ENCODE measurements around the gene IL7R. TPM values are rescaled to one million over a fixed set of nuclear protein-coding genes. Genes with fewer than 3 reads are reported as not detected.

Gene IL7R
- total and polyA plus RNA-seq, 2 donors (not counting 3 experiments of a cell fraction or from before 2014, with no cell fraction given): 1.0 to 1.2 TPM

GRCh38 chr5:35902046-35902672 lies 45.5 kb downstream of the IL7R start:
- no peaks in the 10 kb centered on the region for H3K4me1 ChIP-seq (ENCODE audit: control insufficient read depth, extremely low read depth, insufficient read depth, low read length)
- DNase-seq (ENCODE audit: low read depth, low spot score) (no peak), FAIRE-seq (no peak)
- ChIA-PET CTCF (interaction anchor here (1.1 kb wide), 1 partner anchor 23 kb away, joined by 3 read pairs; no protein-coding TSS in a partner anchor), POLR2A (no interaction called here)
- H3K79me2 ChIP-seq (ENCODE audit: control insufficient read depth, insufficient read depth, low read length): no peaks in the 10 kb centered on the region
- no peak for TF ChIP-seq CTCF (IDR thresholded peaks at IDR 0.05; ENCODE audit: extremely low read depth in 1 of 2, insufficient read depth in 1 of 2, low read depth in 1 of 2, low read length in 2 of 2)
- TF ChIP-seq POLR2A (IDR thresholded peaks at IDR 0.05; ENCODE audit: low read depth, low read length): no peak
- TF ChIP-seq MYC (IDR thresholded peaks at IDR 0.05; ENCODE audit: low read depth, low read length): no peak
- no peak for TF ChIP-seq MAX (IDR thresholded peaks at IDR 0.05; ENCODE audit: insufficient read depth, insufficient read length)
- TF ChIP-seq GATA2 (IDR thresholded peaks at IDR 0.05; ENCODE audit: insufficient read depth, insufficient read length, low read depth, low read length): no peak
- no peaks in the 10 kb centered on the region for H4K20me1 ChIP-seq (replicated peaks; ENCODE audit: control insufficient read depth, extremely low read depth, insufficient read depth, low read length)
- no peak overlapping the region for H3K27ac ChIP-seq (ENCODE audit: insufficient read depth, low read depth, low read length)
- H3K4me2 ChIP-seq (ENCODE audit: insufficient read depth, low read length): no peak overlapping the region
- dilution Hi-C loops (cut with MboI; ENCODE audit: extremely low pct_ligation_motif_present, low sequenced_read_pairs): no loop called here
- H3K36me3 ChIP-seq (ENCODE audit: control insufficient read depth in 2 of 2, extremely low read depth in 1 of 2, insufficient read depth in 2 of 2, low read length in 2 of 2): no peaks in the 10 kb centered on the region
- H3K9ac ChIP-seq (replicated peaks; ENCODE audit: extremely low read depth, insufficient read depth, low read length): no peak overlapping the region
- intact Hi-C loops (cut with micrococcal nuclease): no loop called here
- BruUV-seq (replicated peaks): no TSS peak
- no peaks in the 10 kb centered on the region for H3K9me1 ChIP-seq (replicated peaks; ENCODE audit: control insufficient read depth, extremely low read depth, insufficient read depth, low read length)
- no peak overlapping the region for H2AFZ ChIP-seq (ENCODE audit: low read depth, low read length)
- peaks cover 0 to 3% of the 10 kb centered on the region in 2 experiments for H3K27me3 ChIP-seq (ENCODE audit: control insufficient read depth in 2 of 2, insufficient read depth in 2 of 2, low read length in 2 of 2)
- H3K4me3 ChIP-seq (replicated peaks in 1 of 3; ENCODE audit: insufficient read depth in 1 of 3, low read depth in 1 of 3, low read length in 3 of 3): no peak overlapping the region
- H3K9me3 ChIP-seq (replicated peaks; ENCODE audit: control insufficient read depth, insufficient read depth, low read length): no peaks in the 10 kb centered on the region

Measured in endothelial cell of umbilical vein (primary cell).